Fibroblast of skin of left biceps (primary cell): ENCODE measurements around the gene MRGPRX4.

Source experiments
- DNase-seq, 2 experiments: peaks; one replicate each; pipeline ENCODE4 v3.0.0-alpha.2; 2013; ENCODE audit warnings: low read depth in 2 of 2

The MRGPRX4 gene

DNA sequence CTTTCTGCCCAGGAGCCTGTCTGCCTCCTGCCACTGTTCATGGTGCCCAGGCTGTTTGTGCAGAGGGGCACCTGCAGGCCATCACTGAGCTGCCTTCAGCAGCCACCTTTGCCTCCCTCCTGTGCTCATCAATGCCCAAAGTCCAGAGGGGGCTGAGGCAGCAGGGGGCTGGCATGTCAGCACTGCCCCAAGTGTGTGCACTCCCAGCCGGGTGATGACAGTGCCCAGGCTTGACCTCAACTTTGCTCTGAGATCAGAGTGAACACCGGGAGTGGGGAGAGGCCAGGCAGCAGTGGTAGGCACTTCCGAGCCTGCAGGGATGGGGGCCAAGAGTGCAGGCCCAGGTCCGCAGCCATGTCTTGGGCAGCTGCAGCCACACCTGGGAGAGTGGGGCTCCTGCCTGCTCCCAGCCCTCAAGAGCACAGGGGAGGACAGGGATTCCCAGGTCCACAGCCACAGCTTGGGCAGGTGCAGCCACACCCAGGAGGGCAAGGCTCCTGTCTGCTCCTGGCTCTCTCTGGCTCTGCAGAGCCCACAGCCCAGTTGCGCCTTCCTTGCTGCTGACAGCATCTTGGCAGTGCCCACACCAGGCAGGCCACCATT, 48.7 kb downstream of the MRGPRX4 start:
- DNase-seq: no peak

- no peak for DNase-seq
Observed at GRCh38 chr11:18222814-18223421, 50.3 kb downstream of the MRGPRX4 start.
